NCI-H526 treated with DMSO at 0.1 percent for 48 hours (cell line): ENCODE results near the gene MYL5.
"Not testable (repeated sequence)": the region's sequence is repeated elsewhere in the genome, so short reads cannot be mapped to it uniquely, and the experiment has no call there.

Experiments used
- DNase-seq: peaks from one replicate; lab custom pipeline; 2025; lab: John Stamatoyannopoulos, UW

MYL5 gene

DNA sequence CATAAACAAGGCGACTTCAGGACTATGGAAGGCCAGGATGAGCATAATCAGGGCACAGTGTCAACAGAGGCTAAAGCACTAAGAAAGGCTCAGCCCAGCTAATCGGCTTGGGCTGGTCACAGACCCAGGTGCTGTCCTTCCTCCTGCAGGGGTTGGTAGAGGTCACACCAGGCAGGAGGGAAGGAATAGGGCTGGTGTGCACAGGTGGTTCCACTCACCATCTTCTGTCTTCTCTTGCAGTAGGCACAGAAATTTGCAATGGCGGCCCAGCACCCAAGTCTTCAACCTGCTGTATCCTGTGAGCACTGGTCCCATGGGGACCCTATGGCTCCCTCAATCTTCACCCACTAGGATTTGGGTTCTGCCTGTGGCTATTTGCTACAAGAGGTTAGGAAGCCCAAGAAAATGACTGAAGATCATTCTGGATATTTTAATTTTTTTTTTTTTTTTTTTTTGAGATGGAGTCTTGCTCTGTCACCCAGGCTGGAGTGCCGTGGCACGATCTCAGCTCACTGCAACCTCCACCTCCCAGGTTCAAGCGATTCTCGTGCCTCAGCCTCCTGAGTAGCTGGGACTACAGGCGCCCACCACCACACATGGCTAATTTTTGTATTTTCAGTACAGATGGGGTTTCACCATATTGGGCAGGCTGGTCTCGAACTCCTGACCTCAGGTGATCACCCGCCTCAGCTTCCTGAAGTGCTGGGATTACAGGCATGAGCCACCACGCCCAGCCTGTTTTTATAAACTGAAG is 4.4 kb upstream of the MYL5 start:
- DNase-seq: not testable (repeated sequence)

DNA sequence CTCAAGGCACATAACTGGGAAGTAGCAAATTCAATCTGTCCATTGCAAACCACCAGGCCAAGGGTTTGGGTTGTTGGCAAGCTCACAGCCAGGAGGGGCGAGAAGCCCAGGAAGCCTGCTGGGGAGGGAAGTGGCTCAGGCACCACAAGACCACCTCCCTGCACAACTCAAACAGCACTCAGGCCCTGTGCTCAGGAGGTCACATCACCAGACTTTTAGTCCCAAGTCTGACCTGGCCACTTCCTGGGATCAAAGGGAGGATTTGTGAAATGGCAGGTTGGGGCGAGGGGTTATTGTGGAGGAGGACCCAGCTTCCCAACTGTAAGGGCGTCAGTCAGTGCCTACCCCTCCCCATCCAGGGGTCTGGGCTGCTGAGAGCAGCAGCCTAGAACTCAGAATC is 2.6 kb upstream of the MYL5 start:
- DNase-seq: no peak

DNA sequence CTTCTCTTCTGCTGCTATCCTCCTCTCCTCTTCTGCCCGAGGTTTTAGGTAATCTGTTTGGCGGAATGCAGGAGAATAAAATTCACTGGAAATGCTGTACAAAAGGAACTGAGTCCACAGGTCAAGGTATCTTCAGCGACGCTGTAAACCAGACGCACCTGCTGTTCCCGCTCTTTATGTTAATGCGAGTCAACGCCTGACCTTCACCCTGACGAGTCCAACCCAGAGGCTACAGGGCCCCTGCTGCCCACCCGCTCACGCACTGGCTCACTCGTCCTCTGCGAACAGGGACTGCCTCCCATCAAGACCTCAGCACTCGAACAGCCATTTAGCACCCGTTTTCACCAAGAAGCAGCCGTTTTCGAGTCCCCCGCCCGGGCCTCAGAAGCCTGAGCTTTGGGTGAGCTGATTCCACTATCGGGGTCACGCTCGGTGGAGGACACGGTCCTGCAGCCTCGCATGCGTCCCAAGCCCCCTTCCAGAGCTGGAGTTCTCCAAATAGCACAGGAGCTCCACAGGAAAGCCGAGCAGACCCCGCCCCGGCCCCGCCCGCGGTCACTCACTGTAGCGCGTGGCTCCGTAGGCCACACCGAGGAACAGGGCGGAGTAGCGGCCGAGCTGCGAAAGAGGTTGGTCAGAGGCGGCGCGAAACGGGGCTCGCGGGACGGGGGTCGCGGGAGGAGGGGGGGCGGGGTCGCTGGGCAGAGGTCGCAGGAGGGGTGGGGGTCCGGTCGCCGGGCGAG is 822 bp upstream of the MYL5 start:
- DNase-seq: no peak

DNA sequence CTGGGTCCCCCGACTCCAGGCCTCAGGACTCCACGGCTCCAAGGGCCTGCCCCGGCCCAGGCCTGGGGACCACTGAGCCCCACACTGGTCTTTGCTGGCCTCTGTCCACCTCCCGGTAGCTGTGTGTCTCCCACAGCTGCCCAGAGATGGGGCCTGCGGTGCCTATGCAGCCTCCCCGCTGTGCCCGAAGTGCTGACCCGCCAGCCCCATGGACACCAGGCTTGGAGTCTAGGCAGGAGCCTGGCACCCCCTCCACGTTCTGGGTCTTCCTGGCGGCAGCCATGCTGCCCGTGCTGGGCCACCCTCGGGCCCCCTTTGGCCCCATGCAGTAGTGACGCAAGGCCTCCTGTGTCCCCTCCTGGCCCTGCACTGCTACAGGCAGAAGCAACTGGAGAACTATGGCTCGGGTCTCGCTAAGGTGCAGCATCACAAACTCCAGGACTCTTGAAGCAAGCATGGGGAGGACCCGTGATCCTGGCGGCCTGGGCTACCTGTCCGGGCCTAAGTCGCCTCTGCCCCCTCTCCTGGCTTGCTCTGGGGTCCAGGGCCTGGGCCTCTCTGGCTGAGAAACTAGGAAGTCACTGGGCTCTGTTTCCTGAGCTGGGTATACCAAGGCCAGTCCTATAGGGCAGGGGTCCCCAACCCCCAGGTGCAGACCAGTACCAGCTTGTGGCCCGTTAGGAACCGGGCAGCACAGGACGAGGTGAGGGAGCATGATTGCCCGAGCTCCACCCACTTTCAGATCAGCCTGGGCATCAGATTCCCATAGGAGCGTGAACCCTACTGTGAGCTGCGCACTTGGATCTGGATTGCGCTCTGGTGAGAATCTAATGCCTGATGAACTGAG is 917 bp downstream of the MYL5 start:
- no peak for DNase-seq

DNA sequence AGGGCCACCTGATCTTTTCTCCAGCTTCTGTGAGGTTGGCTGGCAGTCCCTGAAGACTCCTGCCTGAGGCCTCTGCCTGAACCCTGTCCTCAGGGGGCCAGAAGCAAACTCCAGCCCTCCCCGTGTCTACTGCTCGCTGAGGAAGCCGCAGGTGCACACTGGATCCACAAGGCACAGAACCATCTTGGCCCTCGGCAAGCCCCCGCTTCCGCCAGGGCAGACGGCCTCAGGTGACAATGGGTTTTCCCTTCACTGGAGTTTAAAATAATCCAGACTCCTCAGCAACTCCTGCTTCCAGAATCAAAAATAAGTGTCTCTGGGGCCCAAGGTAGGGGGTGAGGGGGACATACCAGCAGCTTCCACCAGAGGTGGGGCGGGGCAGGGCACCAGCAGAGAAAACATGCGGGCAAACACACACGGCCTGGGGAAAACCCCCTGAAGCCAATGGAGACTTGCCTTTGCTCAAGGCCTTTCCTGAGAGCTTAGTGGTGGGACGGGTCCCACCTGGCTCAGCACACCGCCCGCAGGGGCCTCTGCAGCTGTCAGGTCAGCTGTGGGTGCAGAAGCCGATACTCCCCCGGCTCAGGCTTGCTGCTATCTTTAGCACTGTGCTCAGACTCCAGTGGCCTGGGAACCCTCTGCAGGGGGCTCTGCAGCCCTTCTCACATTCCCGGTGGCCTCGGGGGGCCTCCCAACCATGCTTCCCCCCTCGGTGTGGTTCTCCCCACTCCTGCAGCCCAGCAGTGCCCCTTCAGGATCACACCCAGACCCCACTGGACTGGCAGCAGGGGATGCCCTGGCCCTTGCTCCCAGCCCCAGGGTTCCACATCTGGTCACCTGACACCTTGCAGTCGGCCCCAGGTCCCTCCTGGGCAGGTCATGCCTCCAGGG is 1.9 kb downstream of the MYL5 start:
- no peak for DNase-seq

DNA sequence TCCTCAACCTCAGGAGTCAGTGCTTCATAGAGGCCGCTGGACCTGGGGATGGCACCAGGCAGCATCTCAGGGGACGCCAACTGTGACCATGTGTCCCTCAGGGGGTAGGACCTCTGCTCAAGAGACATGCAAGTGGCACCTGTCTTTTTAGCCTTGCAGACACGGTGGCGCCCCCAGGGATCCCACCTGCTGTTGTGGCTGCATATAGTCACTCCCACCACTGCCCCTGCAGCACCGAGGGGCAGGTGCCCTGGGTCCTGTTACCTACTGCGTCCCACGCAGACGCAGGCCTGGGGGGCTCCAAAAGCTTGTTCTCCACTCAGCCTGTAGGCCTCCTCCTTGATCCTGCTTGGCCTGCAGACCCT is 2.5 kb downstream of the MYL5 start:
- no peak for DNase-seq

DNA sequence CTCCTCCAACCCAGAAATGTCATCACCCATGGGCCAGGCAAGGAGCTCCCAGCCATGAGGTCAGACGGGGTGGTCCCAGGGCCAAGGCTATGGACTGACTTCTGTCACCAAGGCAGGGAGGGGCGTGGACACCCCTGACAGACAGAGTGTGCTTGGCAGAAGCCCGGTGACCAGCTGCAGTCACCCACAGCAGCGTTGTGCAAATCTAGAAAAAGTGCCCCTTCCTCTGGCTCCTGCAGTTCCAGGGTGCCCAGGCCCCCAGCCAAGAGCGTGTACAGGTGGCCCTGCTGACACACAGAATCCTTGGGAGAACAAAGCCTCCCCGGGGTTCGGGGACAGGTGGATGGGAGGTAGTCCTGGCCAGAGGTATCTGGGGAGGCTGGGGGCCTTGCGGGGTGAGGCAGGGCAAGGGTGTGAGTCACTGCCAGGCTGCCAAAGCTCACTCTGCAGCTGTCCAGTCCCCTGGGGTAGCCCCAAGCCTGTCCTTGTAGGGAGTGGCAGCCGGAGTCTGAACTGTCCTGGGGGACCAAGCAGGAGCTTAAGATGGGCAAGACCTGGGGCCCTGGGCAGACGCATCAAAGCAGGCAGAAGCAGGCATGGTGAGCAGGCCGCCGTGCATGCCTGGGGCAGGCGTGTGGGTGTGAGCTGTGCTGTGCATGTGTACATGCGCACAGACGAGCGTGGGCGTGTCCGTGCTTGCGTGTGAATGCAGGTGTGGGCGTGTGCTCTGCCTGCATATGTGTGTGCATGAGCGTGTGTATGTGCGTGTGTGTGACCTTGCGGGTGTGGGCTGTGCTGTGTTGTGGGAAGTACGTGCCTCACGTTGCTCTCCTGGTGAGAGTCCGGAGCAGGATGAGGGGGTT is 3.3 kb downstream of the MYL5 start:
- DNase-seq: peak; percentile 10

DNA sequence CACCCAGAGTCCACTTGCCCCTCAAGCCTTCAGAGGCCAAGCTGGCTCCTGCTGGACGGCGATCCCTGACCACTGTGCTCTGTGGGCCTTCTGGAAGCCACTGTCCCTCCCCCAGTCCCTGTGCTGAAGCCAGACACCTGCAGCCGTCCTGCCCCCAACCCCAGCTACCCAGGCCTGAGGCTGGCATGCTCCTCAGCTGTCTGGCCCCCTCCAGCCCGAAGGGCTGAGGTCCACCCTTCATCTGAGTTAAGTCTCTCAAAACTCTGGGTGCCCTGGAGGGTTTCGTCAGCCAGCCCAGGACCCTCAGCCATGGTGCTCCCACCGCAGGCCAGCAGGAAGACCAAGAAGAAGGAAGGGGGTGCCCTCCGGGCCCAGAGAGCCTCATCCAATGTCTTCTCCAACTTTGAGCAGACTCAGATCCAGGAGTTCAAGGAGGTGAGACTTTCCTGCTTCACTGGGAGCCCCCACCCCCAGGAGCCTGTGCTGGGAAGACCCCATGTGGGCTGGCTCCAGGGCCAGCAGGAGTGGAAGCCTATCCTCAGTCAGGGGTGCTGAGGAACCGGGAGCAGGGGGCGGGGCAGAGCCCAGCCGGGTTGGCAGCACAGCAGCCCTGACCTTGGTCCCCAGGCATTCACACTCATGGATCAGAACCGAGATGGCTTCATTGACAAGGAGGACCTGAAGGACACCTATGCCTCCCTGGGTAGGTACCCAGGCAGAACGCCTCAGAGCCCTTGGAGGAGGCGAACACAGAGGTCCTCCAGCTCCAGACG is 4.2 kb downstream of the MYL5 start:
- no peak for DNase-seq

DNA sequence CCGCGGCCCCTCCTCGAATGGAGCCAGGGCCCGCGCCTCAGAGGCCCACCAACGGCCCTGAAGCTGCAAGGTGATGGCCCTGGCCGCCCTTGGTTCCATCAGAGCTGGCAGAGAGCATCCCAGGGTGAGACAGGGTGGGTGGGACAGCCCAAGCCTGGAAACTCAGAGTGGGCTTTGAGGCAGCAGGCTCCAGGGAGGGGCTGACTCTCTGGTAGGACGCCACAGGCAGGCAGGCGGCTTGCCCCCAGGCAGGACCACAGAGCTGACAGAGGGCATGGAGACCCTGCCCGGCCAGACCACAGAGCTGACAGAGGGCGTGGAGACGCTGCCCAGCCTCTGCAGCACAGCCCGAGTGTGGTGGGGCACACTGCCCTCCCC is 4.8 kb downstream of the MYL5 start:
- DNase-seq: no peak

DNA sequence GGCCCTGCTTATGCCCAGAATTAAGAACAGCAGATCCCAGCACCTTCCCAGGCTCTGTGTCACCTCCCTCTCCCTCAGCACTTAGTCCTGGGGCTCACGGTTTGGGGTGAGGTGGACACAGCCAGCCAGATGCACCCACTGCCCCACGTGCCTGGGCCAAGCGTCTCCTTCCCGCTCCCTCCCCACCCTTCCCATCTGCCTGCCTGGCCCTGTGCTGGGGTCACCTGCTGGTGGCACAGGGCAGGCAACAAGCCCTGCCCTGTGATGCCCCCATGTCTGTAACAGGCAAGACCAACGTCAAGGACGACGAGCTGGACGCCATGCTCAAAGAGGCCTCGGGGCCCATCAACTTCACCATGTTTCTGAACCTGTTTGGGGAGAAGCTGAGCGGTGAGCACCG is 5.3 kb downstream of the MYL5 start:
- DNase-seq: no peak

DNA sequence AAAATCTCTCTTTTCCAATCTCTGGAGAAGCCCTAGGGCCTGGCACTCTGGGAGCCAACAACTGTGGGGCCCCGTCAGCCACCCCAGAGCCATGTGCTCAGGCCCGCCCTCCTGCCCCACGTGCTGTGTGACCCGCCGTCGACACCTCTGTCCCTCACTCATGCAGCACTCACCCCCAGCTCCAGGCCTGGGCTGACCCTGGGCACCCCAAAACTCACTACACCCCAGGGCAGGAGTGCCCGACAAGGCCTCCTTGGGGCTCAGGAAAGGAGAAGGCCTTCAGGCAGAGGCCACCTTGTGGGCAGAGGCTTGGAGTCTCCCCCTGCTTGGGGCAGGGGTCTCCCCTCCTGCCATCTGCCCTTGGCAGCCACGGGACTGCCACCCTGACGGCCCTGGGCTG is 5.7 kb downstream of the MYL5 start:
- no peak for DNase-seq

DNA sequence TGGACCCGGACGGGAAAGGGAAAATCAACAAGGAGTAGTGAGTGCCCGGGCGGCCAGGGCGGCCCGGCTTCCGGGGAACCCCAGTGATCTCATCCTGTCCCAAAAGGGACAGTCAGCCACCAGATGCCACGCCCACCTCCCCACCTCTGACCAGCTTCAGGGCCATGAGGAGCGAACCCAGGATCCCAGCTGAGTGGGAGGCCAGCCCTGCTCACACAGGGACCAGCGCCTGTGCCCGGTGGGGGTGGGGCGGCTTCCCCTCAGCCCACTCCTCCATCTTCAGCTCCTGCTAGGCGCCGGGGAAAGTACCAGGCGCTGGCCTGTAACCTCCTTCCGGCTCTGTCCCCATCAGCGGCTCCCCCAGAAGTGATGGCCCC is 6.2 kb downstream of the MYL5 start:
- DNase-seq: no peak

DNA sequence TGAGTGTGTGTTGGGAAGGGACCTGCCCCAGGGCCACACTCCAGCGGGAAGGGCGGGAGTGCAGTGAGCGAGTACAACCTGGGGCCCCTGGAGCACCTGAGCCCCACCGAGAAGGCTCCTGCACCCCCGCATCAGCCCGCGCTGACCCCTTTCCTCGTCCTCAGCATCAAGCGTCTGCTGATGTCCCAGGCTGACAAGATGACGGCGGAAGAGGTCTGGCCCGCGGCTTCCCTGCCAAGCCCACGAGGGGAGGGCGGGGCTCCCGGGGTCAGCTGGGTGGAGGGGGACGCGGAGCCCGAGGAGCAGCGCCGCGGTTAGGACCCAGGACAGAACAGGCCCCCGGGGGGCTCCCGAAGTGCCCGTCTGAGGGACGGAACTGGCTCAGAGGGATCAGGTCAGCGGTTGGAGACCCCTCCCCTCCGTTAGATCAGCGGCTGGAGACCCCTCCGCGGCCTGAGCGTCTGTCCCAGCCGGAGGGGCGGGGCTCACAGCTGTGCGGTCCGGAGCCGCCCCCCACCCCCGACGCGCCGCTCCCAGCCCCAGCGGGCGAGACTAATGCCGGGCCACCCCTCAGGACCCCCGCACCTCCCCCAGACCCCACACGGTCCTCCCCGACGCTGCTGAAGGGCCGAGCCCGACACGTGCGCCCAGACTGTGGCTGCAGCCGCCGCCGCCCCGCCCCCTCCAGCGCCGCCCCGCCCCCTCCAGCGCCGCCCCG is 6.7 kb downstream of the MYL5 start:
- no peak for DNase-seq

DNA sequence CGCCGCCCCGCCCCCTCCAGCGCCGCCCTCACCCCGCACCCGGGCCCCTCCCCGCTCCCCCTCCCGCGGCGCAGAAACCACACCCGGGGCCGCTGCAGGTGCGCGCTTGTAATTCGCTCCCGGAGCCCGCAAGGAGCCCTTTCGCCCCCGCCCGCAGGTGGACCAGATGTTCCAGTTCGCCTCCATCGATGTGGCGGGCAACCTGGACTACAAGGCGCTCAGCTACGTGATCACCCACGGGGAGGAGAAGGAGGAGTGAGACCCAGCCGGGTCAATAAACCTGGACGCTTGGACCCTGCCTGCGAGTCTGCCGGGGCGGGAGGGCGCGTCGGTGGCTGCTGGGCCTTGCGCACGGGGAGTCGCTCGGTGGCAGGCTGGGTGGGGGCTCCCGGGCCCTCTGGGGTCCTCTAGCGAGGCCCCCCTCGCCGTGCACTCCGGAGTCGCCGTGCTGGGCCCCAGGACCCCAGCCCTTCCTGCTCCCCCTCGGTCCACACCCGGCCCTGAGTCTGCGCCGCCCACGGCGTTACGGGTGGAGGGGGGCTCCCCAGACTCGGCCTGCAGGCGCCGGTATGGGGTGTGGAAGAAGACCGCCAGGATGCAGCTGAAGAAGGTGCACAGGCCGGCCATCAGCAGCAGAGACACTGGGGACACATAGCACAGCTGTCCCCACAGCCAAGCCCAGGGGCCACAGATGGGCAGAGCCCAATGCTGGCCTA is 7.6 kb downstream of the MYL5 start:
- DNase-seq: peak; percentile 36

DNA sequence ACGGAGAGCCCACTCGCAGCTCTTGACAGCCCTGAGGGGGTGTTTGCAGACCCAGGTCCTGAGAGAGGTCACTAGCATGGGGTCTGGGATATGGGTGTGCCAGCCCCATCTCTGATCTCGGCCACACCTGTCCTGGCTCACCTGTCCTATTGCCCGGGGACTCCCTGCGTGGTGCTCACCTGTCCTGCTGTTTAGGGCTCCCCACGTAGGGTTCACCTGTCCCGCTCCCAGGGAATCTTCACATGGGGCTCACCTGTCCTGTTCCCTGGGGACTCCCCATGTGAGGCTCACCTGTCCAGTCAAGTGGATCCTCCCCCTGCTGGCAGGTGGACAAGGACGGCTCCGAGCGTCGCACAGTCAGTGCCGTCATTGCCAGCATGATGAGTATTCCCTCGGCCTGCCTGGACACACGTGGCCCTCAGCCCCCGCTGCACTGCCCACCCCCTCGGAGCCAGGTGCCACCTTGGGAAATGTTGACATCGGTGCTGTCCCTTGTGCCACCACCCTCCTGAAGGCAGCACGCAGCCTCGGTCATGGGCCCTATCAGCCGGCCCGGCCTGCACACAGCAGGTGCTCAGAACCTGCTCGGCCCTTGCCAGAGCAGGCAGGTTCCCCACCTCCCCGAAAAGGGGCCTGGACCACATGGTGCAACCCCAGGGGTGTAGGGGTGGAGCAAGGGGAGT is 8.3 kb downstream of the MYL5 start:
- no peak for DNase-seq

DNA sequence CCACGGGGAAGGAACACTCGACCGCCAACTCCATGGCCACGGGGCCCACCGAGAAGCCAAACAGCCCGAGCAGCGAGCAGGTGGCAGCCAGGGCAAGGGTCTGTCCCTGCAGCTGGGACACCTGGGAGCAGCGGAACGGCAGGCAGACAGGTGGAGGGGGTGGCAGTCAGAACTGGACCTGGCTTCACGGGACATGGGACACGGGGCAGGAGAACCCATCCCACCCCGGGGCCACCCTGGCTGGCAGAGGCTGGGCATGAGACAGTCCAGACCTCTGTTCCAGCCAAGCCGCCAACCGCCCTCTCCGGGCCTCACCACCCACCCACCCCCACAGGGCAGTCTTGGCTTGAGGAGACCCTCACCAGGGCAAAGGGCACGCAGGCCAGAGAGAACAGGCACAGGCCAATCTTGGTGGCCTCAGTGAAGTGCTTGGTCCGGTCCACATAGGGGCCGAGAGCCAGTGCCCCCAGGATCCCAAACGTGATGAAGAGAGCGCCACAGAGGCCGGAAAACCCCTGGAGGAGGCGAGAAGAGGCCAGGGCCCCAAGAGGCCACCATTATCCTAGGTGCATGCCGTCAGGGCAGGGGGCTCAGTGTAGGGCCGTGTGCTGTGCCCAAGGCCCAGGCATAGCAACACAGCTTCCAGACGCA is 9.0 kb downstream of the MYL5 start:
- no peak for DNase-seq

DNA sequence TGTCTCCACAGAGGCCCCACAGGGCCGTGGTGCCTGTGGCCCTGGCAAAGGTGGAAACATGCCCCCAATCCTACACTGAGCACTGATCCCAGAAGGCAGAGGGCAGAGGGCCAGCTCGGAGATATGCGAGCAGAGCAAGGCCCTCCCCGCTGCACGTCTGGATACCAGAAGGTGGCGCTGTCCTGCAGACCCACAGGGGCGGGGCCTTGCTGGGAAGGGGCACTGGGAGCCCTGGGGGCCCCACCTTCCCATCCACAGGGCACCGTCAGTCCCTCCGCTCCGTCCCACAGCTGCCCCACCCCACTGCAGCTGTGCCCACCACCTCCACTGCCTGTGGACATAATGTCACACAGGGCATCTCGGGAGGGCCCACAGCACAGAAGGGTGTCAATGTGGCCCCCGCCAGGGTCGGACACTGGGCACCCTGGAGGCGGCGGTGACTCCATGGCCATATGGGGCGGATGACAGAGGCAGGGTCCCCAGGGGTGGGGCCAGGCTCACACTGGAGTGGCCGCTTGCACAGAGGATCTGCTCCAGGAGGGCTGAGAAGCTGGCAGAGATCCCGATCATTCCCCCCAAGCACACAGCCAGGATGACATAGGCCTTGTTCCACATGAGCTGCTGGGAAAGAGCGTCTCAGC is 9.8 kb downstream of the MYL5 start:
- DNase-seq: peak; percentile 40
